Endothelial cell of umbilical vein (primary cell): ENCODE measurements around the gene PHLPP2. TPM values are rescaled to one million over a fixed set of nuclear protein-coding genes. Genes with fewer than 3 reads are reported as not detected.
"Not testable (repeated sequence)": the region's sequence is repeated elsewhere in the genome, so short reads cannot be mapped to it uniquely, and the experiment has no call there.

Experiments
- BruUV-seq: library from RNA; stranded (reverse); fragments of 400-500 nt; replicated peaks from 2 replicates; lab custom pipeline; 2021; lab: Mats Ljungman, UMichigan
- CTCF ChIA-PET: fragments of 300-600, 350-600 bp; sonication (Branson Sonifier 250); formaldehyde crosslinking; loops from one replicate; lab custom pipeline; 2021; ENCODE audit warnings: antibody characterized with exemption, inconsistent platforms; lab: Charles Lee
- POLR2A ChIA-PET: fragments of 300-600, 350-600 bp; sonication (Branson Sonifier 250); formaldehyde crosslinking; loops from one replicate; lab custom pipeline; 2021; ENCODE audit warnings: antibody characterized with exemption, inconsistent platforms; lab: Charles Lee
- DNase-seq: peaks from one replicate; pipeline ENCODE4 v3.0.0-alpha.2; 2011; ENCODE audit warnings: low read depth, low spot score
- FAIRE-seq: peaks from 2 replicates; lab custom pipeline; 2011; peaks lifted over from hg19 to GRCh38; lab: Jason Lieb, UNC
- H2AFZ ChIP-seq: 2 replicates; pipeline ENCODE4 v1.6.0; 2012; ENCODE audit warnings: low read depth, low read length, control low read depth, inconsistent platforms
- H3K27ac ChIP-seq: 2 replicates; pipeline ENCODE4 v1.5.1; 2011; ENCODE audit warnings: low read depth, mild to moderate bottlenecking, control low read depth, low read length, moderate library complexity; ENCODE audit not compliant: insufficient read depth
- H3K27me3 ChIP-seq, 2 experiments: 2 replicates each; pipeline versions ENCODE4 v1.6.0 to v1.6.1; 2011; ENCODE audit warnings: low read length in 2 of 2, mixed read lengths in 1 of 2; ENCODE audit not compliant: control insufficient read depth in 2 of 2, insufficient read depth in 2 of 2
- H3K36me3 ChIP-seq, 2 experiments: 2 replicates in 1 of 2; 3 replicates in 1 of 2; pipeline ENCODE4 v1.5.1; 2011; ENCODE audit warnings: low read length in 2 of 2, mild to moderate bottlenecking in 1 of 2, moderate library complexity in 1 of 2; ENCODE audit not compliant: control insufficient read depth in 2 of 2, insufficient read depth in 2 of 2; ENCODE audit errors: extremely low read depth in 1 of 2
- H3K4me1 ChIP-seq: 3 replicates; pipeline ENCODE4 v1.5.1; 2011; ENCODE audit warnings: mild to moderate bottlenecking, low read length; ENCODE audit not compliant: control insufficient read depth, insufficient read depth; ENCODE audit errors: extremely low read depth
- H3K4me2 ChIP-seq: 2 replicates; pipeline ENCODE4 v1.6.1; 2011; ENCODE audit warnings: low read length, control low read depth, mixed read lengths; ENCODE audit not compliant: insufficient read depth
- H3K4me3 ChIP-seq, 3 experiments: fragments of 200-600 bp in 1 of 3; sonication (generic), shearing (Covaris generic) in 1 of 3; replicated peaks in 1 of 3; 2 replicates each; pipeline ENCODE4 v1.5.1; 2011 to 2016; ENCODE audit warnings: control low read depth in 3 of 3, low read length in 3 of 3, mild to moderate bottlenecking in 2 of 3, inconsistent platforms in 1 of 3, low read depth in 1 of 3, moderate library complexity in 1 of 3; ENCODE audit not compliant: insufficient read depth in 1 of 3
- H3K79me2 ChIP-seq: 2 replicates; pipeline ENCODE4 v1.6.0; 2012; ENCODE audit warnings: low read length, inconsistent platforms; ENCODE audit not compliant: control insufficient read depth, insufficient read depth
- H3K9ac ChIP-seq: replicated peaks from 2 replicates; pipeline ENCODE3; 2011; ENCODE audit warnings: low read length, control low read depth; ENCODE audit not compliant: insufficient read depth; ENCODE audit errors: extremely low read depth
- H3K9me1 ChIP-seq: replicated peaks from 3 replicates; pipeline ENCODE4 v1.6.0; 2011; ENCODE audit warnings: mild to moderate bottlenecking, low read length; ENCODE audit not compliant: control insufficient read depth, insufficient read depth; ENCODE audit errors: extremely low read depth
- H3K9me3 ChIP-seq: replicated peaks from 2 replicates; pipeline ENCODE4 v1.5.1; 2012; ENCODE audit warnings: low read length, inconsistent platforms; ENCODE audit not compliant: control insufficient read depth, insufficient read depth
- H4K20me1 ChIP-seq: replicated peaks from 2 replicates; pipeline ENCODE3; 2011; ENCODE audit warnings: mild to moderate bottlenecking, low read length; ENCODE audit not compliant: control insufficient read depth, insufficient read depth; ENCODE audit errors: extremely low read depth
- CTCF ChIP-seq, 2 donors: IDR thresholded peaks; 1 replicate in 1 of 2; 2 replicates in 1 of 2; pipeline ENCODE4 v1.5.1; 2011; ENCODE audit warnings: low read length in 2 of 2, mild to moderate bottlenecking in 2 of 2, moderate library complexity in 2 of 2, control low read depth in 1 of 2, inconsistent platforms in 1 of 2, low read depth in 1 of 2; ENCODE audit not compliant: insufficient read depth in 1 of 2; ENCODE audit errors: extremely low read depth in 1 of 2
- EZH2 ChIP-seq: IDR thresholded peaks from 2 replicates; pipeline ENCODE4 v1.6.1; 2012; ENCODE audit warnings: borderline replicate concordance, low read depth, mild to moderate bottlenecking, moderate library complexity, low read length, inconsistent platforms; ENCODE audit not compliant: severe bottlenecking
- FOS ChIP-seq: IDR thresholded peaks from 2 replicates; pipeline ENCODE4 v1.6.1; 2011; ENCODE audit warnings: mild to moderate bottlenecking, low read length, moderate library complexity, borderline replicate concordance; ENCODE audit not compliant: insufficient read depth
- GATA2 ChIP-seq: IDR thresholded peaks from 2 replicates; pipeline ENCODE4 v1.7.0; 2011; ENCODE audit warnings: low read depth, mild to moderate bottlenecking, moderate library complexity, mixed read lengths, low read length; ENCODE audit not compliant: insufficient read length, insufficient read depth
- JUN ChIP-seq: IDR thresholded peaks from 2 replicates; pipeline ENCODE4 v1.6.1; 2011; ENCODE audit warnings: borderline replicate concordance, low read depth; ENCODE audit not compliant: insufficient read length, insufficient read depth
- MAX ChIP-seq: IDR thresholded peaks from 2 replicates; pipeline ENCODE4 v1.6.1; 2011; ENCODE audit not compliant: insufficient read depth, insufficient read length
- MYC ChIP-seq: IDR thresholded peaks from one replicate; pipeline ENCODE4 v1.6.1; 2011; ENCODE audit warnings: mild to moderate bottlenecking, low read depth, low read length
- POLR2A ChIP-seq: IDR thresholded peaks from 2 replicates; pipeline ENCODE4 v1.6.1; 2012; ENCODE audit warnings: low read depth, mild to moderate bottlenecking, control low read depth, low read length
- POLR2AphosphoS5 ChIP-seq: IDR thresholded peaks from 2 replicates; pipeline ENCODE4 v1.6.1; 2012; ENCODE audit warnings: low read depth, mild to moderate bottlenecking, control low read depth, low read length, moderate library complexity; ENCODE audit not compliant: insufficient read depth
- dilution Hi-C: fragments of 300-500 bp; cut with MboI; formaldehyde crosslinking; loops from one replicate; pipeline ENCODE4 v1.15.0; 2019; ENCODE audit warnings: low sequenced_read_pairs; ENCODE audit not compliant: extremely low pct_ligation_motif_present
- intact Hi-C: fragments of 100-400 bp; cut with micrococcal nuclease; formaldehyde crosslinking; loops from one replicate; pipeline ENCODE4 v1.10.0; 2022
- polyA plus RNA-seq, 4 experiments: library from polyadenylated mRNA; depleted of rRNA in 3 of 4; stranded (reverse) in 3 of 4; unstranded in 1 of 4; fragments of >200 nt; gene quantifications; 2 replicates each; pipeline versions ENCODE4 v1.2.1 to v1.2.3, GENCODE V29; 2011 to 2012; ENCODE audit warnings: missing spikeins in 1 of 4
- total RNA-seq: library from RNA; stranded (reverse); gene quantifications from 2 replicates; pipeline ENCODE4 v1.2.3, GENCODE V29; 2021

Gene PHLPP2
- total and polyA plus RNA-seq, 2 donors (not counting 3 experiments of a cell fraction or from before 2014, with no cell fraction given): 4.1 to 8.0 TPM

GRCh38 chr16:71600822-71601221, 123.7 kb downstream of the PHLPP2 start:
- H3K36me3 ChIP-seq: no peaks in the 10 kb centered on the region
- H3K79me2 ChIP-seq: no peaks in the 10 kb centered on the region
- no peaks in the 10 kb centered on the region for H3K4me1 ChIP-seq
- TF ChIP-seq JUN (no peak), POLR2A (no peak), FOS (no peak), EZH2 (no peak), POLR2AphosphoS5 (no peak), CTCF (IDR thresholded peaks at IDR 0.05; ENCODE audit: extremely low read depth in 1 of 2, insufficient read depth in 1 of 2, low read depth in 1 of 2, low read length in 2 of 2) (no peak), MYC (no peak), MAX (no peak), GATA2 (no peak)
- ChIA-PET POLR2A (interaction anchor here (0.6 kb wide), 2 partner anchors 125 to 137 kb away, joined by 3 to 5 read pairs; no protein-coding TSS in a partner anchor), CTCF (no interaction called here)
- no peak overlapping the region for H3K27ac ChIP-seq
- H4K20me1 ChIP-seq: no peaks in the 10 kb centered on the region
- FAIRE-seq: no peak
- H3K9me3 ChIP-seq: no peaks in the 10 kb centered on the region
- intact Hi-C loops: no loop called here
- no peak for DNase-seq
- no peaks in the 10 kb centered on the region for H3K9me1 ChIP-seq
- dilution Hi-C loops: no loop called here
- no TSS peak for BruUV-seq
- H3K9ac ChIP-seq: no peak overlapping the region
- no peak overlapping the region for H2AFZ ChIP-seq
- H3K4me3 ChIP-seq: no peak overlapping the region
- H3K27me3 ChIP-seq: no peaks in the 10 kb centered on the region
- no peak overlapping the region for H3K4me2 ChIP-seq

GRCh38 chr16:71598426-71598825, 126.1 kb downstream of the PHLPP2 start:
- H3K4me3 ChIP-seq, H3K9me1 ChIP-seq, H4K20me1 ChIP-seq, H3K4me2 ChIP-seq, H3K4me1 ChIP-seq, H3K36me3 ChIP-seq, FAIRE-seq, dilution Hi-C loops, H3K27me3 ChIP-seq, H3K79me2 ChIP-seq, H2AFZ ChIP-seq, BruUV-seq, H3K9ac ChIP-seq, POLR2A ChIA-PET, H3K9me3 ChIP-seq, H3K27ac ChIP-seq, DNase-seq, intact Hi-C loops: not testable (repeated sequence)
- CTCF ChIA-PET: interaction anchor here (1.4 kb wide), 1 partner anchor 13 kb away, joined by 5 read pairs; no protein-coding TSS in a partner anchor

GRCh38 chr16:71595340-71595826, 129.1 kb downstream of the PHLPP2 start:
- H4K20me1 ChIP-seq, DNase-seq, H3K79me2 ChIP-seq, H3K4me1 ChIP-seq, FAIRE-seq, POLR2A ChIA-PET, H3K9me1 ChIP-seq, intact Hi-C loops, BruUV-seq, H3K27ac ChIP-seq, H2AFZ ChIP-seq, dilution Hi-C loops, H3K27me3 ChIP-seq, H3K4me3 ChIP-seq, H3K4me2 ChIP-seq, H3K9ac ChIP-seq, H3K9me3 ChIP-seq, H3K36me3 ChIP-seq: not testable (repeated sequence)
- CTCF ChIA-PET: interaction anchor here (1.5 kb wide), 1 partner anchor 16 kb away, joined by 4 read pairs; no protein-coding TSS in a partner anchor
